ENCODE results near the gene PTGES.
A peak's percentile ranks its signal among the peaks of the same experiment; 100 is the strongest.
"Not testable (repeated sequence)": the region's sequence is repeated elsewhere in the genome, so short reads cannot be mapped to it uniquely, and the experiment has no call there.

PTGES gene

GRCh38 chr9:129779560-129780190 lies 26.8 kb upstream of the PTGES start:
- no peak overlapping the region for H3K4me3 ChIP-seq (ENCODE audit: low read depth in 1 of 2, low read length in 2 of 2)
- peaks cover 15% of the 10 kb centered on the region for H3K4me1 ChIP-seq (ENCODE audit: insufficient read depth, low read length)
- H3K27me3 ChIP-seq (ENCODE audit: control insufficient read depth in 1 of 2, insufficient read depth in 2 of 2, low read length in 2 of 2) = no peaks in the 10 kb centered on the region
- H3K9ac ChIP-seq (ENCODE audit: low read length) = no peak overlapping the region
- H3K27ac ChIP-seq (ENCODE audit: low read depth, low read length) = no peak overlapping the region
- H3K36me3 ChIP-seq (ENCODE audit: insufficient read depth, low read length) = no peaks in the 10 kb centered on the region
- no peaks in the 10 kb centered on the region for H3K9me3 ChIP-seq (ENCODE audit: low read length)

GRCh38 chr9:129778469-129778868 lies 25.6 kb upstream of the PTGES start:
- Histone ChIP-seq H3K9ac (ENCODE audit: low read length) (no peak overlapping the region), H3K36me3 (ENCODE audit: insufficient read depth, low read length) (no peaks in the 10 kb centered on the region), H3K4me1 (ENCODE audit: insufficient read depth, low read length) (peaks cover 15% of the 10 kb centered on the region), H3K4me3 (ENCODE audit: low read depth in 1 of 2, low read length in 2 of 2) (no peak overlapping the region), H3K27ac (ENCODE audit: low read depth, low read length) (no peak overlapping the region), H3K9me3 (ENCODE audit: low read length) (no peaks in the 10 kb centered on the region), H3K27me3 (ENCODE audit: control insufficient read depth in 1 of 2, insufficient read depth in 2 of 2, low read length in 2 of 2) (no peaks in the 10 kb centered on the region)

GRCh38 chr9:129777769-129778130 lies 24.9 kb upstream of the PTGES start:
- no peak overlapping the region for H3K27ac ChIP-seq (ENCODE audit: low read depth, low read length)
- peaks cover 15% of the 10 kb centered on the region for H3K4me1 ChIP-seq (ENCODE audit: insufficient read depth, low read length)
- H3K4me3 ChIP-seq (ENCODE audit: low read depth in 1 of 2, low read length in 2 of 2) = no peak overlapping the region
- H3K27me3 ChIP-seq (ENCODE audit: control insufficient read depth in 1 of 2, insufficient read depth in 2 of 2, low read length in 2 of 2) = no peaks in the 10 kb centered on the region
- peak overlapping the region; percentile 30 for H3K9ac ChIP-seq (ENCODE audit: low read length)
- no peaks in the 10 kb centered on the region for H3K9me3 ChIP-seq (ENCODE audit: low read length)
- H3K36me3 ChIP-seq (ENCODE audit: insufficient read depth, low read length) = no peaks in the 10 kb centered on the region

- peak overlapping the region; percentile 30 for H3K9ac ChIP-seq (ENCODE audit: low read length)
- no peak overlapping the region for H3K4me3 ChIP-seq (ENCODE audit: low read depth in 1 of 2, low read length in 2 of 2)
- H3K36me3 ChIP-seq (ENCODE audit: insufficient read depth, low read length) = no peaks in the 10 kb centered on the region
- H3K9me3 ChIP-seq (ENCODE audit: low read length) = no peaks in the 10 kb centered on the region
- no peak overlapping the region for H3K27ac ChIP-seq (ENCODE audit: low read depth, low read length)
- H3K27me3 ChIP-seq (ENCODE audit: control insufficient read depth in 1 of 2, insufficient read depth in 2 of 2, low read length in 2 of 2) = no peaks in the 10 kb centered on the region
- H3K4me1 ChIP-seq (ENCODE audit: insufficient read depth, low read length) = peaks cover 15% of the 10 kb centered on the region
Observed at GRCh38 chr9:129776938-129777768, 24.3 kb upstream of the PTGES start.

GRCh38 chr9:129776566-129776937 lies 23.7 kb upstream of the PTGES start:
- peak overlapping the region; percentile 13 for H3K9ac ChIP-seq (ENCODE audit: low read length)

GRCh38 chr9:129776096-129776495 lies 23.3 kb upstream of the PTGES start:
- not testable (repeated sequence) for H3K9ac ChIP-seq (ENCODE audit: low read length); H3K4me3 ChIP-seq (ENCODE audit: low read depth in 1 of 2, low read length in 2 of 2); H3K27ac ChIP-seq (ENCODE audit: low read depth, low read length); H3K36me3 ChIP-seq (ENCODE audit: insufficient read depth, low read length); H3K9me3 ChIP-seq (ENCODE audit: low read length); H3K27me3 ChIP-seq (ENCODE audit: control insufficient read depth in 1 of 2, insufficient read depth in 2 of 2, low read length in 2 of 2)
- peaks cover 15% of the 10 kb centered on the region for H3K4me1 ChIP-seq (ENCODE audit: insufficient read depth, low read length)

More at GRCh38 chr9:129776566-129776937, 23.7 kb upstream of the PTGES start:
- Histone ChIP-seq H3K4me1 (ENCODE audit: insufficient read depth, low read length) (peaks cover 15% of the 10 kb centered on the region), H3K4me3 (ENCODE audit: low read depth in 1 of 2, low read length in 2 of 2) (no peak overlapping the region), H3K27me3 (ENCODE audit: control insufficient read depth in 1 of 2, insufficient read depth in 2 of 2, low read length in 2 of 2) (no peaks in the 10 kb centered on the region), H3K9me3 (ENCODE audit: low read length) (no peaks in the 10 kb centered on the region), H3K27ac (ENCODE audit: low read depth, low read length) (no peak overlapping the region), H3K36me3 (ENCODE audit: insufficient read depth, low read length) (no peaks in the 10 kb centered on the region)

- Histone ChIP-seq H3K4me1 (ENCODE audit: insufficient read depth, low read length) (peaks cover 15% of the 10 kb centered on the region), H3K4me3 (ENCODE audit: low read depth in 1 of 2, low read length in 2 of 2) (no peak overlapping the region), H3K27ac (ENCODE audit: low read depth, low read length) (no peak overlapping the region), H3K36me3 (ENCODE audit: insufficient read depth, low read length) (no peaks in the 10 kb centered on the region), H3K9ac (ENCODE audit: low read length) (no peak overlapping the region), H3K27me3 (ENCODE audit: control insufficient read depth in 1 of 2, insufficient read depth in 2 of 2, low read length in 2 of 2) (no peaks in the 10 kb centered on the region), H3K9me3 (ENCODE audit: low read length) (no peaks in the 10 kb centered on the region)
Observed at GRCh38 chr9:129775448-129775798, 22.6 kb upstream of the PTGES start.

GRCh38 chr9:129774791-129775447 lies 22.1 kb upstream of the PTGES start:
- Histone ChIP-seq H3K4me1 (ENCODE audit: insufficient read depth, low read length) (peaks cover 15% of the 10 kb centered on the region), H3K9me3 (ENCODE audit: low read length) (no peaks in the 10 kb centered on the region), H3K4me3 (ENCODE audit: low read depth in 1 of 2, low read length in 2 of 2) (no peak overlapping the region), H3K36me3 (ENCODE audit: insufficient read depth, low read length) (no peaks in the 10 kb centered on the region), H3K27me3 (ENCODE audit: control insufficient read depth in 1 of 2, insufficient read depth in 2 of 2, low read length in 2 of 2) (no peaks in the 10 kb centered on the region), H3K9ac (ENCODE audit: low read length) (no peak overlapping the region), H3K27ac (ENCODE audit: low read depth, low read length) (no peak overlapping the region)

- Histone ChIP-seq H3K27ac (ENCODE audit: low read depth, low read length) (no peak overlapping the region), H3K4me1 (ENCODE audit: insufficient read depth, low read length) (peaks cover 15% of the 10 kb centered on the region), H3K9ac (ENCODE audit: low read length) (no peak overlapping the region), H3K9me3 (ENCODE audit: low read length) (no peaks in the 10 kb centered on the region), H3K36me3 (ENCODE audit: insufficient read depth, low read length) (no peaks in the 10 kb centered on the region), H3K4me3 (ENCODE audit: low read depth in 1 of 2, low read length in 2 of 2) (no peak overlapping the region), H3K27me3 (ENCODE audit: control insufficient read depth in 1 of 2, insufficient read depth in 2 of 2, low read length in 2 of 2) (no peaks in the 10 kb centered on the region)
Observed at GRCh38 chr9:129773262-129774048, 20.6 kb upstream of the PTGES start.

- H3K4me3 ChIP-seq (ENCODE audit: low read depth in 1 of 2, low read length in 2 of 2) = no peak overlapping the region
- H3K9ac ChIP-seq (ENCODE audit: low read length) = no peak overlapping the region
- no peaks in the 10 kb centered on the region for H3K27me3 ChIP-seq (ENCODE audit: control insufficient read depth in 1 of 2, insufficient read depth in 2 of 2, low read length in 2 of 2)
- no peaks in the 10 kb centered on the region for H3K9me3 ChIP-seq (ENCODE audit: low read length)
- H3K36me3 ChIP-seq (ENCODE audit: insufficient read depth, low read length) = no peaks in the 10 kb centered on the region
- H3K27ac ChIP-seq (ENCODE audit: low read depth, low read length) = no peak overlapping the region
- H3K4me1 ChIP-seq (ENCODE audit: insufficient read depth, low read length) = no peaks in the 10 kb centered on the region
Observed at GRCh38 chr9:129770741-129771140, 17.9 kb upstream of the PTGES start.

- Histone ChIP-seq H3K27ac (ENCODE audit: low read depth, low read length) (no peak overlapping the region), H3K27me3 (ENCODE audit: control insufficient read depth in 1 of 2, insufficient read depth in 2 of 2, low read length in 2 of 2) (no peaks in the 10 kb centered on the region), H3K4me3 (ENCODE audit: low read depth in 1 of 2, low read length in 2 of 2) (no peak overlapping the region), H3K9me3 (ENCODE audit: low read length) (no peaks in the 10 kb centered on the region), H3K4me1 (ENCODE audit: insufficient read depth, low read length) (no peaks in the 10 kb centered on the region), H3K9ac (ENCODE audit: low read length) (no peak overlapping the region), H3K36me3 (ENCODE audit: insufficient read depth, low read length) (no peaks in the 10 kb centered on the region)
Observed at GRCh38 chr9:129769669-129770068, 16.8 kb upstream of the PTGES start.
